Ishikawa (cell line): ENCODE data around the gene GUCY2F.

Source experiments
- CEBPB ChIP-seq: IDR thresholded peaks from 2 replicates; pipeline ENCODE4 v1.6.1; 2012
- EGR1 ChIP-seq: IDR thresholded peaks from 2 replicates; pipeline ENCODE4 v1.6.1; 2012
- EP300 ChIP-seq: IDR thresholded peaks from 2 replicates; pipeline ENCODE4 v1.6.1; 2012; ENCODE audit warnings: borderline replicate concordance
- TAF1 ChIP-seq: IDR thresholded peaks from 2 replicates; pipeline ENCODE4 v1.6.1; 2012; ENCODE audit warnings: low read depth, mild to moderate bottlenecking
- TCF12 ChIP-seq: IDR thresholded peaks from 2 replicates; pipeline ENCODE4 v1.6.1; 2012; ENCODE audit warnings: low read depth
- ZBTB7A ChIP-seq: IDR thresholded peaks from 2 replicates; pipeline ENCODE4 v1.6.1; 2012; ENCODE audit warnings: low read depth

GRCh38 chrX:109352066-109352588, 129.8 kb downstream of the GUCY2F start:
- TF ChIP-seq ZBTB7A (no peak), TAF1 (no peak), CEBPB (no peak), TCF12 (no peak), EGR1 (no peak), EP300 (no peak)
